Tibial nerve (tissue), 4 donors: ENCODE results near the gene TP53I3. TPM values are rescaled to one million over a fixed set of nuclear protein-coding genes. Genes with fewer than 3 reads are reported as not detected.
"Not testable (repeated sequence)": the region's sequence is repeated elsewhere in the genome, so short reads cannot be mapped to it uniquely, and the experiment has no call there.

Experiments used
- DNase-seq, 2 donors: peaks; one replicate each; pipeline ENCODE4 v3.0.0-alpha.2; 2019; ENCODE audit warnings: low spot score in 2 of 2
- H3K27ac ChIP-seq, 4 donors: fragments of 200-600 bp; sonication (generic) in 3 of 4; one replicate each; pipeline ENCODE4 v1.5.1; 2017 to 2019; ENCODE audit warnings: mild to moderate bottlenecking in 1 of 4
- H3K27me3 ChIP-seq, 2 donors: fragments of 200-600 bp; sonication (generic) in 1 of 2; one replicate each; pipeline versions ENCODE4 v1.5.1 to v1.6.0; 2017 to 2019
- H3K36me3 ChIP-seq, 3 donors: fragments of 200-600 bp; sonication (generic); one replicate each; pipeline ENCODE4 v1.5.1; 2018 to 2019
- H3K4me1 ChIP-seq, 4 donors: fragments of 200-600 bp; sonication (generic) in 3 of 4; one replicate each; pipeline ENCODE4 v1.5.1; 2017 to 2019
- H3K4me3 ChIP-seq, 4 donors: fragments of 200-600 bp; sonication (generic) in 3 of 4; one replicate each; pipeline ENCODE4 v1.5.1; 2017 to 2019; ENCODE audit warnings: mild to moderate bottlenecking in 1 of 4, moderate library complexity in 1 of 4
- H3K9me3 ChIP-seq, 4 donors: fragments of 200-600 bp; sonication (generic) in 3 of 4; one replicate each; pipeline ENCODE4 v1.5.1; 2017 to 2019
- CTCF ChIP-seq, 5 experiments: fragments of 200-600 bp in 3 of 5; fragments of 450-650 bp in 2 of 5; sonication (generic) in 3 of 5; IDR thresholded peaks; one replicate each; pipeline ENCODE4 v1.5.1; 2016 to 2019; ENCODE audit warnings: antibody characterized with exemption in 5 of 5, mild to moderate bottlenecking in 3 of 5, moderate library complexity in 2 of 5
- EP300 ChIP-seq, 2 donors: sonication (generic); formaldehyde crosslinking; IDR thresholded peaks; one replicate each; pipeline ENCODE4 v1.6.1; 2017; ENCODE audit warnings: antibody characterized with exemption in 2 of 2, mild to moderate bottlenecking in 1 of 2
- POLR2A ChIP-seq, 2 donors: fragments of 450-650 bp; IDR thresholded peaks; one replicate each; pipeline ENCODE4 v1.6.1; 2017; ENCODE audit warnings: antibody characterized with exemption in 2 of 2, mild to moderate bottlenecking in 2 of 2, moderate library complexity in 2 of 2
- WGBS, 2 donors: methylation state at CpG; one replicate each; pipeline ENCODE4 v1.1.5; 2018; 5-methylcytosine and 5-hydroxymethylcytosine counted together
- small RNA-seq: library from RNA; depleted of rRNA; stranded (forward); fragments of <200 nt; gene quantifications from one replicate; pipeline ENCODE3, GENCODE V24; 2016
- total RNA-seq, 4 donors: library from RNA; depleted of rRNA; stranded (reverse); fragments of >200 nt; gene quantifications; one replicate each; pipeline ENCODE4 v1.1.0, GENCODE V29; 2016

Gene TP53I3
- total RNA-seq, 4 donors from 2014 or later: 21.0 to 134 (median 114) TPM

GRCh38 chr2:24046599-24046929 lies 38.1 kb downstream of the TP53I3 start:
- TF ChIP-seq CTCF (IDR thresholded peaks at IDR 0.05): no peak
- TF ChIP-seq EP300 (IDR thresholded peaks at IDR 0.05): no peak
- TF ChIP-seq POLR2A (IDR thresholded peaks at IDR 0.05): no peak
- Histone ChIP-seq H3K27ac (peak overlapping the region in 2 of 4 donors; percentile 75 to 86), H3K4me1 (peaks cover 0 to 37% (median 15%) of the 10 kb centered on the region in 4 donors), H3K27me3 (no peaks in the 10 kb centered on the region), H3K9me3 (no peaks in the 10 kb centered on the region), H3K4me3 (peak overlapping the region; percentile 73 to 90 (median 80)), H3K36me3 (no peaks in the 10 kb centered on the region)
- no peak for DNase-seq
- 1% methylated on average over 2 of the region's 2 CpGs for WGBS, 2 donors

GRCh38 chr2:24045511-24046508 lies 38.8 kb downstream of the TP53I3 start:
- Histone ChIP-seq H3K9me3 (no peaks in the 10 kb centered on the region), H3K4me3 (peak overlapping the region in 1 of 4 donors; percentile 90), H3K4me1 (peaks cover 0 to 37% (median 15%) of the 10 kb centered on the region in 4 donors), H3K27me3 (no peaks in the 10 kb centered on the region), H3K36me3 (no peaks in the 10 kb centered on the region), H3K27ac (no peak overlapping the region)
- no peak for TF ChIP-seq EP300 (IDR thresholded peaks at IDR 0.05)
- no peak for TF ChIP-seq CTCF (IDR thresholded peaks at IDR 0.05)
- TF ChIP-seq POLR2A (IDR thresholded peaks at IDR 0.05): no peak
- DNase-seq: no peak
- WGBS, 2 donors: 83 to 84% methylated on average over 11 of the region's 11 CpGs

GRCh38 chr2:24043133-24043532 lies 41.5 kb downstream of the TP53I3 start:
- WGBS, 2 donors: 97 to 98% methylated on average over 6 of the region's 6 CpGs
- not testable (repeated sequence) for H3K4me3 ChIP-seq, H3K9me3 ChIP-seq, DNase-seq, H3K27me3 ChIP-seq, H3K27ac ChIP-seq
- peaks cover 0 to 13% (median 7%) of the 10 kb centered on the region in 3 donors for H3K36me3 ChIP-seq
- H3K4me1 ChIP-seq: peaks cover 0 to 18% (median 11%) of the 10 kb centered on the region in 4 donors

GRCh38 chr2:24040511-24040910 lies 44.1 kb downstream of the TP53I3 start:
- TF ChIP-seq EP300 (IDR thresholded peaks at IDR 0.05) (no peak), POLR2A (IDR thresholded peaks at IDR 0.05) (no peak), CTCF (IDR thresholded peaks at IDR 0.05) (no peak)
- DNase-seq: no peak
- Histone ChIP-seq H3K36me3 (peaks cover 0 to 26% (median 16%) of the 10 kb centered on the region in 3 donors), H3K4me3 (no peak overlapping the region), H3K9me3 (no peaks in the 10 kb centered on the region), H3K27ac (no peak overlapping the region), H3K27me3 (no peaks in the 10 kb centered on the region), H3K4me1 (peaks cover 0 to 3% (median 0%) of the 10 kb centered on the region in 4 donors)
- 95 to 98% methylated on average over 4 of the region's 4 CpGs for WGBS, 2 donors

GRCh38 chr2:24038786-24039499 lies 45.7 kb downstream of the TP53I3 start:
- no peak for DNase-seq
- 93 to 95% methylated on average over 9 of the region's 9 CpGs for WGBS, 2 donors
- TF ChIP-seq CTCF (IDR thresholded peaks at IDR 0.05) (no peak), POLR2A (IDR thresholded peaks at IDR 0.05) (no peak), EP300 (IDR thresholded peaks at IDR 0.05) (no peak)

More at GRCh38 chr2:24038786-24039499, 45.7 kb downstream of the TP53I3 start:
- no peaks in the 10 kb centered on the region for H3K27me3 ChIP-seq
- peaks cover 0 to 26% (median 16%) of the 10 kb centered on the region in 3 donors for H3K36me3 ChIP-seq
- peaks cover 0 to 6% (median 0%) of the 10 kb centered on the region in 4 donors for H3K4me1 ChIP-seq
- H3K4me3 ChIP-seq: no peak overlapping the region
- H3K27ac ChIP-seq: no peak overlapping the region
- H3K9me3 ChIP-seq: no peaks in the 10 kb centered on the region

Small RNA genes within 50 kb of the gene (small RNA-seq; reads per million reads assigned to genes)
- gene RNU6-370P: not detected

Other genes with a start within 250 kb of the TP53I3 start
- 10 to 100 TPM; 39.0 to 56.9 (median 45.2) TPM for gene ATAD2B, start 157.7 kb downstream of the TP53I3 start, total RNA-seq
- gene UBXN2A, start 144.4 kb downstream of the TP53I3 start, total RNA-seq: 10 to 100 TPM; 15.3 to 23.7 (median 17.2) TPM
- 1 to 10 TPM in 1 of 4 donors, under 1 TPM in 1, not detected in 2; 0.98 to 1.0 TPM for gene MFSD2B, start 74.7 kb downstream of the TP53I3 start, total RNA-seq
- gene WDCP, start 37.4 kb downstream of the TP53I3 start, total RNA-seq: 1 to 10 TPM; 6.1 to 8.1 (median 6.4) TPM
- gene FKBP1B, start 35.1 kb downstream of the TP53I3 start, total RNA-seq: 10 to 100 TPM in 1 of 4 donors, 1 to 10 TPM in 3; 5.4 to 15.3 (median 9.0) TPM
- gene SF3B6, start 8.5 kb downstream of the TP53I3 start, total RNA-seq: 10 to 100 TPM; 73.7 to 93.1 (median 81.5) TPM
- 1 to 10 TPM in 2 of 4 donors, under 1 TPM in 1, not detected in 1; 0.39 to 5.7 (median 1.7) TPM for gene PFN4, start 38.5 kb upstream of the TP53I3 start, total RNA-seq
- 10 to 100 TPM; 37.7 to 68.6 (median 46.6) TPM for gene FAM228B, start 38.6 kb upstream of the TP53I3 start, total RNA-seq
- gene FAM228A, start 90.2 kb upstream of the TP53I3 start, total RNA-seq: 1 to 10 TPM in 3 of 4 donors, under 1 TPM in 1; 0.90 to 5.0 (median 3.3) TPM